KMS-11 (cell line): ENCODE data around the gene ZP1.

Experiments used
- H2AFZ ChIP-seq: fragments of 200-600 bp; sonication (generic); 2 replicates; pipeline ENCODE4 v1.6.1; 2016; ENCODE audit warnings: antibody characterized with exemption, mixed run types, low read depth
- H3K27ac ChIP-seq: fragments of 200-600 bp; sonication (generic); 2 replicates; pipeline ENCODE4 v1.6.1; 2016; ENCODE audit warnings: mild to moderate bottlenecking, mixed run types
- H3K27me3 ChIP-seq: fragments of 200-600 bp; sonication (generic); 2 replicates; pipeline ENCODE4 v1.6.1; 2017; ENCODE audit warnings: mild to moderate bottlenecking, low read depth, mixed run types, moderate library complexity; ENCODE audit not compliant: insufficient read depth
- H3K36me3 ChIP-seq: fragments of 200-600 bp; sonication (generic); 2 replicates; pipeline ENCODE4 v1.6.1; 2017; ENCODE audit warnings: mild to moderate bottlenecking, mixed run types; ENCODE audit not compliant: insufficient read depth
- H3K4me1 ChIP-seq: fragments of 200-600 bp; sonication (generic); 2 replicates; pipeline ENCODE4 v1.6.1; 2016; ENCODE audit warnings: mild to moderate bottlenecking, low read depth, mixed run types; ENCODE audit not compliant: poor library complexity, severe bottlenecking
- H3K4me2 ChIP-seq: fragments of 200-600 bp; sonication (generic); 2 replicates; pipeline ENCODE4 v1.7.0; 2016; ENCODE audit warnings: mild to moderate bottlenecking, mixed run types
- H3K4me3 ChIP-seq: fragments of 200-600 bp; sonication (generic); IDR thresholded peaks from 2 replicates; pipeline ENCODE4 v1.6.1; 2017; ENCODE audit warnings: low read depth, low read length, mixed read lengths; ENCODE audit not compliant: insufficient read depth
- H3K79me2 ChIP-seq: fragments of 200-600 bp; sonication (generic); 2 replicates; pipeline ENCODE4 v1.6.1; 2016; ENCODE audit warnings: low read depth, mixed run types; ENCODE audit not compliant: insufficient read depth
- H3K9ac ChIP-seq: fragments of 200-600 bp; sonication (generic); 2 replicates; pipeline ENCODE4 v1.6.1; 2016; ENCODE audit warnings: mild to moderate bottlenecking, mixed run types
- H4K20me1 ChIP-seq: fragments of 200-600 bp; sonication (generic); 2 replicates; pipeline ENCODE4 v1.6.1; 2016; ENCODE audit warnings: mild to moderate bottlenecking, mixed run types; ENCODE audit not compliant: insufficient read depth
- CTCF ChIP-seq: fragments of 200-600 bp; sonication (generic); conservative IDR thresholded peaks from 2 replicates; pipeline ENCODE4 v1.6.1; 2017; ENCODE audit warnings: low read depth, mild to moderate bottlenecking, antibody characterized with exemption, low read length, moderate library complexity, mixed read lengths

Gene ZP1

GRCh38 chr11:60919956-60920355 lies 52.6 kb downstream of the ZP1 start:
- no peak overlapping the region for H3K27ac ChIP-seq
- H4K20me1 ChIP-seq: peaks cover 4% of the 10 kb centered on the region
- H3K9ac ChIP-seq: no peak overlapping the region
- H3K4me2 ChIP-seq: no peak overlapping the region
- H3K36me3 ChIP-seq: no peaks in the 10 kb centered on the region; the same call in 1 of the 2 replicates
- H3K4me3 ChIP-seq: no peak overlapping the region
- TF ChIP-seq CTCF: no peak
- H3K79me2 ChIP-seq: peaks cover 42% of the 10 kb centered on the region
- H3K27me3 ChIP-seq: peaks cover 5% of the 10 kb centered on the region
- no peak overlapping the region for H2AFZ ChIP-seq
- H3K4me1 ChIP-seq: peaks cover 42% of the 10 kb centered on the region

- Histone ChIP-seq H2AFZ (no peak overlapping the region), H3K4me1 (peaks cover 46% of the 10 kb centered on the region), H4K20me1 (peaks cover 4% of the 10 kb centered on the region), H3K4me2 (no peak overlapping the region), H3K79me2 (peaks cover 32% of the 10 kb centered on the region), H3K27me3 (peaks cover 10% of the 10 kb centered on the region), H3K36me3 (no peaks in the 10 kb centered on the region; the same call in 1 of the 2 replicates), H3K4me3 (no peak overlapping the region), H3K9ac (no peak overlapping the region), H3K27ac (no peak overlapping the region)
- TF ChIP-seq CTCF: no peak
Measured at GRCh38 chr11:60921259-60921658, 53.9 kb downstream of the ZP1 start.

GRCh38 chr11:60921777-60922335 lies 54.5 kb downstream of the ZP1 start:
- no peak overlapping the region for H3K27ac ChIP-seq
- H3K36me3 ChIP-seq: no peaks in the 10 kb centered on the region; the same call in 1 of the 2 replicates
- peaks cover 40% of the 10 kb centered on the region for H3K4me1 ChIP-seq
- H3K4me2 ChIP-seq: no peak overlapping the region
- no peak for TF ChIP-seq CTCF
- no peak overlapping the region for H2AFZ ChIP-seq
- no peak overlapping the region for H3K9ac ChIP-seq
- H4K20me1 ChIP-seq: peaks cover 4% of the 10 kb centered on the region
- H3K27me3 ChIP-seq: peaks cover 10% of the 10 kb centered on the region
- no peak overlapping the region for H3K4me3 ChIP-seq
- H3K79me2 ChIP-seq: peaks cover 26% of the 10 kb centered on the region

- TF ChIP-seq CTCF: no peak
- peaks cover 32% of the 10 kb centered on the region for H3K4me1 ChIP-seq
Measured at GRCh38 chr11:60922906-60923305, 55.6 kb downstream of the ZP1 start.

More at GRCh38 chr11:60922906-60923305, 55.6 kb downstream of the ZP1 start:
- Histone ChIP-seq H3K27me3 (peaks cover 10% of the 10 kb centered on the region), H3K27ac (no peak overlapping the region), H3K36me3 (no peaks in the 10 kb centered on the region; the same call in 1 of the 2 replicates), H4K20me1 (peaks cover 3% of the 10 kb centered on the region; the same call in 1 of the 2 replicates), H3K4me3 (no peak overlapping the region), H3K9ac (no peak overlapping the region), H2AFZ (no peak overlapping the region), H3K79me2 (peaks cover 15% of the 10 kb centered on the region), H3K4me2 (no peak overlapping the region)
